ENCODE data around the gene SEPHS2. TPM values are rescaled to one million over a fixed set of nuclear protein-coding genes. Genes with fewer than 3 reads are reported as not detected.
A peak's percentile ranks its signal among the peaks of the same experiment; 100 is the strongest.

SEPHS2 gene
- polyA plus RNA-seq, 2 of the 4 experiments (the other 2 are of a cell fraction): 47.8 to 72.6 TPM

DNA sequence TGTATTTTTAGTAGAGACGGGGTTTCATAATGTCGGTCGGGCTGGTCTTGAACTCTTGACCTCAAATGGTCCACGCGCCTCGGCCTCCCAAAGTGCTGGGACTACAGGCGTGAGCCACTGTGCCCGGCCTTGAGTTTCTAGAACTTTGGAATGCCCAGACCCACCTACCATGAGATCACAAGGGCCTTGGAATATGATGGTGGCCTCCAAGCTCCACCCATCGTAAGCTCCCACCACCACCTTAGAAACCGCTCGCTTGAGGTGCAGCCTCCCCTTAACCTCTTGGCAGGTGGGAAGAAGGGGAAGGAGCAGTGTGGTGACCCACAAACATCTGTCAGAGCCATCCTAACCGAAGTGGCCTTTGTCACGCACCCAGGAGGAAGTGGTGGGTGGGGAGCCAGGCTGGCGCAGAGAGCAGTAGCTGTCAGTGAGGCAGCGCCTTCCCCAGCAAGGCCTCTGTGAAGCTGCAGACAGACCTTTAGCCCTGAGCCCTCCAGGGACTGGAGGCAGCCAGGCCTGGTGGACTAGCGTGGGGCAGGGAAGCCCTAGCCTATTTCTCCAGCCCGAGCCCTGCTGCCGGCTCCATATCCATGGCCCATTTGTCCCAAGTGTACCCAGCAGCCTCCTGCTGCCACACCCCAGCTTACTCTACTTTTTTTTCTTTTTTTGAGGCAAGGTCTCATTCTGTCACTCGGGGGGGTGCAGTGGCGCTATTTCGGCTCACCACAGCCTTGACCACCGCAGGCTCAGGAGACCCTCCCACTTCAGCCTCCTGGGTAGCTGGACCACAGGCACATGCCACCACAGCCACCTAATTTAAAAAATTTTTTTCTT lies 13.1 kb upstream of the SEPHS2 start:
- Histone ChIP-seq H3K4me3 (no peak overlapping the region), H3K4me2 (no peak overlapping the region), H3K9me3 (no peaks in the 10 kb centered on the region), H3K27ac (no peak overlapping the region), H3K4me1 (no peaks in the 10 kb centered on the region)
- ChIA-PET CTCF (interaction anchor here (1.3 to 2.4 kb wide), 2 partner anchors 9 to 29 kb away, joined by 3 to 9 read pairs; partner anchors contain the start of gene DCTPP1), POLR2A (no interaction called here)
- FAIRE-seq (no peak), DNase-seq (ENCODE audit: low read depth in 1 of 2, low spot score in 1 of 2) (no peak), ATAC-seq (no peak)
- 83% methylated on average over 22 of the region's 22 CpGs for WGBS (ENCODE audit: missing lambda C conversion rate)
- no peak for TF ChIP-seq ZC3H11A (IDR thresholded peaks at IDR 0.05)
- no peak for TF ChIP-seq HOXB13 (CRISPR knock-in tag; IDR thresholded peaks at IDR 0.05; ENCODE audit: low read depth)
- TF ChIP-seq MYC (IDR thresholded peaks at IDR 0.05; ENCODE audit: borderline replicate concordance, low read length): no peak
- no peak for TF ChIP-seq CHD4 (IDR thresholded peaks at IDR 0.05; ENCODE audit: borderline replicate concordance)
- no peak for TF ChIP-seq HOXB5 (CRISPR knock-in tag; IDR thresholded peaks at IDR 0.05)
- TF ChIP-seq, protein P1, sequence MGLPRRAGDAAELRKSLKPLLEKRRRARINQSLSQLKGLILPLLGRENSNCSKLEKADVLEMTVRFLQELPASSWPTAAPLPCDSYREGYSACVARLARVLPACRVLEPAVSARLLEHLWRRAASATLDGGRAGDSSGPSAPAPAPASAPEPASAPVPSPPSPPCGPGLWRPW (IDR thresholded peaks at IDR 0.05): no peak
- no peak for TF ChIP-seq CBX2 (IDR thresholded peaks at IDR 0.05; ENCODE audit: borderline replicate concordance, low read depth)
- no peak for TF ChIP-seq HEYL (CRISPR knock-in tag; IDR thresholded peaks at IDR 0.05)
- TF ChIP-seq, protein P2, sequence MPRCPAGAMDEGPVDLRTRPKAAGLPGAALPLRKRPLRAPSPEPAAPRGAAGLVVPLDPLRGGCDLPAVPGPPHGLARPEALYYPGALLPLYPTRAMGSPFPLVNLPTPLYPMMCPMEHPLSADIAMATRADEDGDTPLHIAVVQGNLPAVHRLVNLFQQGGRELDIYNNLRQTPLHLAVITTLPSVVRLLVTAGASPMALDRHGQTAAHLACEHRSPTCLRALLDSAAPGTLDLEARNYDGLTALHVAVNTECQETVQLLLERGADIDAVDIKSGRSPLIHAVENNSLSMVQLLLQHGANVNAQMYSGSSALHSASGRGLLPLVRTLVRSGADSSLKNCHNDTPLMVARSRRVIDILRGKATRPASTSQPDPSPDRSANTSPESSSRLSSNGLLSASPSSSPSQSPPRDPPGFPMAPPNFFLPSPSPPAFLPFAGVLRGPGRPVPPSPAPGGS (IDR thresholded peaks at IDR 0.05): no peak
- TF ChIP-seq, protein P3, sequence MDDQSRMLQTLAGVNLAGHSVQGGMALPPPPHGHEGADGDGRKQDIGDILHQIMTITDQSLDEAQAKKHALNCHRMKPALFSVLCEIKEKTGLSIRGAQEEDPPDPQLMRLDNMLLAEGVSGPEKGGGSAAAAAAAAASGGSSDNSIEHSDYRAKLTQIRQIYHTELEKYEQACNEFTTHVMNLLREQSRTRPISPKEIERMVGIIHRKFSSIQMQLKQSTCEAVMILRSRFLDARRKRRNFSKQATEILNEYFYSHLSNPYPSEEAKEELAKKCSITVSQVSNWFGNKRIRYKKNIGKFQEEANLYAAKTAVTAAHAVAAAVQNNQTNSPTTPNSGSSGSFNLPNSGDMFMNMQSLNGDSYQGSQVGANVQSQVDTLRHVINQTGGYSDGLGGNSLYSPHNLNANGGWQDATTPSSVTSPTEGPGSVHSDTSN (IDR thresholded peaks at IDR 0.05): no peak
- TF ChIP-seq, protein P4, sequence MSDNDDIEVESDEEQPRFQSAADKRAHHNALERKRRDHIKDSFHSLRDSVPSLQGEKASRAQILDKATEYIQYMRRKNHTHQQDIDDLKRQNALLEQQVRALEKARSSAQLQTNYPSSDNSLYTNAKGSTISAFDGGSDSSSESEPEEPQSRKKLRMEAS (IDR thresholded peaks at IDR 0.05): no peak
- TF ChIP-seq KDM1A (IDR thresholded peaks at IDR 0.05; ENCODE audit: low read depth): no peak
- no peak for TF ChIP-seq ZNF302 (CRISPR knock-in tag; IDR thresholded peaks at IDR 0.05)
- TF ChIP-seq GATA3 (IDR thresholded peaks at IDR 0.05; ENCODE audit: borderline replicate concordance): no peak
- no peak for TF ChIP-seq NFE2L2 (conservative IDR thresholded peaks at IDR 0.05; ENCODE audit: low read length)
- TF ChIP-seq ZSCAN20 (CRISPR knock-in tag; IDR thresholded peaks at IDR 0.05): no peak
- TF ChIP-seq, protein P5, sequence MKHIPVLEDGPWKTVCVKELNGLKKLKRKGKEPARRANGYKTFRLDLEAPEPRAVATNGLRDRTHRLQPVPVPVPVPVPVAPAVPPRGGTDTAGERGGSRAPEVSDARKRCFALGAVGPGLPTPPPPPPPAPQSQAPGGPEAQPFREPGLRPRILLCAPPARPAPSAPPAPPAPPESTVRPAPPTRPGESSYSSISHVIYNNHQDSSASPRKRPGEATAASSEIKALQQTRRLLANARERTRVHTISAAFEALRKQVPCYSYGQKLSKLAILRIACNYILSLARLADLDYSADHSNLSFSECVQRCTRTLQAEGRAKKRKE (CRISPR knock-in tag; IDR thresholded peaks at IDR 0.05; ENCODE audit: low read depth): no peak
- no peak for TF ChIP-seq ESRRA (IDR thresholded peaks at IDR 0.05; ENCODE audit: borderline replicate concordance, low read length)

DNA sequence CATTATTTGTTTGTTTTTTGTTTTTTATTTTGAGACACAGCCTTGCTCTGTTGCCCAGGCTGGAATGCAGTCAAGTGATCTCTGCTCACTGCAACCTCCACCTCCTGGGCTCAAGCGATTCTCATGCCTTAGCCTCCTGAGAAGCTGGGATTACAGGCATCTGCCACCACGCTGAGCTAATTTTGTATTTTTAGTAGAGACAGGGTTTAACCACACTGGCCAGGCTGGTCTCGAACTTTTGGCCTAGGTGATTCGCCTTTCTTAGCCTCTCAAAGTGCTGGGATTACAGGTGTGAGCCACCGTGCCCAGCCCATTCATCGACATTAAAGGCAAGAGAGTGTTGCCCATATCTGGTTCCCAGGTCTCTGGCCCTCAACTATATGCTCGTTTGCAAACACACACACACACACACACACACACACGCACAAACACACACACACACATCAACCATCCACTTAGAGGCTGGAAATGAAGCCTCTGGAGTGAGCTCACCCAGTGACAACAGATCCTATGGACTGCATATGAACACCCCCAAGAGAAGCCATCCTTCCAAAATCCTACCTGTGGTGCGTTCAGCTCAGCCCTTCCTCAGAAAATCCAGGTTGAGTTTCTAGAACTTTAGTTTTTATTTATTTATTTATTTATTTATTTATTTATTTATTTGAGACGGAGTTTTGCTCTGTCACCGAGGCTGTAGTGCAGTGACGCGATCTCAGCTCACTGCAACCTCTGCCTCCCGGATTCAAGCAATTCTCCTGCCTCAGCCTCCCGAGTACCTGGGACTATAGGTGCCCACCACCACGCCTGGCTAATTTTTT lies 12.3 kb upstream of the SEPHS2 start:
- H3K9me3 ChIP-seq: no peaks in the 10 kb centered on the region
- DNase-seq (ENCODE audit: low read depth in 1 of 2, low spot score in 1 of 2): no peak
- WGBS (ENCODE audit: missing lambda C conversion rate): 83% methylated on average over 16 of the region's 16 CpGs
- no peak overlapping the region for H3K27ac ChIP-seq
- no peaks in the 10 kb centered on the region for H3K4me1 ChIP-seq
- POLR2A ChIA-PET: no interaction called here
- no peak overlapping the region for H3K4me2 ChIP-seq
- ATAC-seq: no peak
- TF ChIP-seq ZC3H11A (IDR thresholded peaks at IDR 0.05) (peak; percentile 28; the same call in 1 of the 2 replicates), CHD4 (IDR thresholded peaks at IDR 0.05; ENCODE audit: borderline replicate concordance) (no peak)
- CTCF ChIA-PET: interaction anchor here (1.3 to 2.4 kb wide), 4 partner anchors 9 to 157 kb away, joined by 3 to 12 read pairs (median 8); partner anchors contain the start of gene DCTPP1
- H3K4me3 ChIP-seq: no peak overlapping the region
- FAIRE-seq: no peak
